SK-N-SH (cell line): ENCODE measurements around the gene ZNF775.

Source experiments
- EP300 ChIP-seq, 2 experiments: IDR thresholded peaks; 2 replicates each; pipeline versions ENCODE4 v1.4.0 to v1.6.1; 2012; ENCODE audit warnings: borderline replicate concordance in 1 of 2, low read depth in 1 of 2, low read length in 1 of 2
- FOXM1 ChIP-seq: IDR thresholded peaks from 2 replicates; pipeline ENCODE4 v1.4.0; 2012; ENCODE audit warnings: low read depth, mild to moderate bottlenecking
- GABPA ChIP-seq: IDR thresholded peaks from 2 replicates; pipeline ENCODE4 v1.4.0; 2012; ENCODE audit warnings: low read depth, mild to moderate bottlenecking
- JUND ChIP-seq: IDR thresholded peaks from 2 replicates; pipeline ENCODE4 v1.4.0; 2012
- MXI1 ChIP-seq: IDR thresholded peaks from 2 replicates; pipeline ENCODE4 v1.6.1; 2012; ENCODE audit warnings: mild to moderate bottlenecking, low read depth, low read length, improper control_type of control experiment
- POLR2AphosphoS5 ChIP-seq: IDR thresholded peaks from 2 replicates; pipeline ENCODE4 v1.6.1; 2012; ENCODE audit warnings: low read depth, low read length
- RAD21 ChIP-seq: IDR thresholded peaks from 2 replicates; pipeline ENCODE4 v1.6.1; 2012; ENCODE audit warnings: mild to moderate bottlenecking, low read length
- RFX5 ChIP-seq: IDR thresholded peaks from 2 replicates; pipeline ENCODE4 v1.6.1; 2012; ENCODE audit warnings: mild to moderate bottlenecking, improper control_type of control experiment, low read length
- TCF12 ChIP-seq: IDR thresholded peaks from 2 replicates; pipeline ENCODE4 v1.4.0; 2012
- TF ChIP-seq, protein P1 (sequence below): fragments of 200-600 bp; sonication (generic); IDR thresholded peaks from 2 replicates; pipeline ENCODE4 v1.6.1; 2017; ENCODE audit warnings: antibody characterized with exemption, mild to moderate bottlenecking, moderate library complexity

DNA sequence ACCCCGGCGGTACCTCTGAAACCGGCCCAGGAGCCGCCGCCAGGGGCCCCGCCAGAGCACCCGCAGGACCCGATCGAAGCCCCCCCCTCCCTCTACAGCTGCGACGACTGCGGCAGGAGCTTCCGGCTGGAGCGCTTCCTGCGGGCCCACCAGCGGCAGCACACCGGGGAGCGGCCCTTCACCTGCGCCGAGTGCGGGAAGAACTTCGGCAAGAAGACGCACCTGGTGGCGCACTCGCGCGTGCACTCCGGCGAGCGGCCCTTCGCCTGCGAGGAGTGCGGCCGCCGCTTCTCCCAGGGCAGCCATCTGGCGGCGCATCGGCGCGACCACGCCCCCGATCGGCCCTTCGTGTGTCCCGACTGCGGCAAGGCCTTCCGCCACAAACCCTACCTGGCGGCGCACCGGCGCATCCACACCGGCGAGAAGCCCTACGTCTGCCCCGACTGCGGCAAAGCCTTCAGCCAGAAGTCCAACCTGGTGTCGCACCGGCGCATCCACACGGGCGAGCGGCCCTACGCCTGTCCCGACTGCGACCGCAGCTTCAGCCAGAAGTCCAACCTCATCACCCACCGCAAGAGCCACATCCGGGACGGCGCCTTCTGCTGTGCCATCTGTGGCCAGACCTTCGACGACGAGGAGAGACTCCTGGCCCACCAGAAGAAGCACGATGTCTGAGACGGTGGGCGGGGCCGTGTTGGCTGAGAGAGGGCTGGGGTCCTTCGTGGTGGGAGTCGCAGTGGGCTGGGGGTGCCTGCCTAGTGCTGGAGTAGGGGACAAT is 6.7 kb upstream of the ZNF775 start:
- TF ChIP-seq, protein P1, sequence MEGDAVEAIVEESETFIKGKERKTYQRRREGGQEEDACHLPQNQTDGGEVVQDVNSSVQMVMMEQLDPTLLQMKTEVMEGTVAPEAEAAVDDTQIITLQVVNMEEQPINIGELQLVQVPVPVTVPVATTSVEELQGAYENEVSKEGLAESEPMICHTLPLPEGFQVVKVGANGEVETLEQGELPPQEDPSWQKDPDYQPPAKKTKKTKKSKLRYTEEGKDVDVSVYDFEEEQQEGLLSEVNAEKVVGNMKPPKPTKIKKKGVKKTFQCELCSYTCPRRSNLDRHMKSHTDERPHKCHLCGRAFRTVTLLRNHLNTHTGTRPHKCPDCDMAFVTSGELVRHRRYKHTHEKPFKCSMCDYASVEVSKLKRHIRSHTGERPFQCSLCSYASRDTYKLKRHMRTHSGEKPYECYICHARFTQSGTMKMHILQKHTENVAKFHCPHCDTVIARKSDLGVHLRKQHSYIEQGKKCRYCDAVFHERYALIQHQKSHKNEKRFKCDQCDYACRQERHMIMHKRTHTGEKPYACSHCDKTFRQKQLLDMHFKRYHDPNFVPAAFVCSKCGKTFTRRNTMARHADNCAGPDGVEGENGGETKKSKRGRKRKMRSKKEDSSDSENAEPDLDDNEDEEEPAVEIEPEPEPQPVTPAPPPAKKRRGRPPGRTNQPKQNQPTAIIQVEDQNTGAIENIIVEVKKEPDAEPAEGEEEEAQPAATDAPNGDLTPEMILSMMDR, result no peak
- TF ChIP-seq JUND (no peak), EP300 (IDR thresholded peaks at IDR 0.05; ENCODE audit: borderline replicate concordance in 1 of 2, low read depth in 1 of 2, low read length in 1 of 2) (no peak), MXI1 (no peak), GABPA (no peak), POLR2AphosphoS5 (no peak), FOXM1 (no peak), RFX5 (no peak), TCF12 (no peak), RAD21 (no peak)
